ENCODE data around the gene CR1.
"Not testable (repeated sequence)": the region's sequence is repeated elsewhere in the genome, so short reads cannot be mapped to it uniquely, and the experiment has no call there.

The CR1 gene

GRCh38 chr1:207605444-207606361 is 109.7 kb downstream of the CR1 start:
- no peak overlapping the region for H3K27ac Mint-ChIP-seq
- no peak for TF ChIP-seq CTCF (IDR thresholded peaks at IDR 0.05; ENCODE audit: unreplicated experiment in 3 of 3)
- no peaks in the 10 kb centered on the region for H3K9me3 Mint-ChIP-seq
- no peaks in the 10 kb centered on the region for H3K4me1 Mint-ChIP-seq
- no peaks in the 10 kb centered on the region for H3K36me3 Mint-ChIP-seq (ENCODE audit: low read depth)
- no peaks in the 10 kb centered on the region for H3K27me3 Mint-ChIP-seq (ENCODE audit: low read depth)
- H3K4me3 Mint-ChIP-seq = no peak overlapping the region

GRCh38 chr1:207606362-207606755 is 110.4 kb downstream of the CR1 start:
- no peaks in the 10 kb centered on the region for H3K9me3 Mint-ChIP-seq
- H3K4me1 Mint-ChIP-seq = no peaks in the 10 kb centered on the region
- H3K4me3 Mint-ChIP-seq = no peak overlapping the region
- H3K27ac Mint-ChIP-seq = no peak overlapping the region
- no peaks in the 10 kb centered on the region for H3K36me3 Mint-ChIP-seq (ENCODE audit: low read depth)
- TF ChIP-seq CTCF (IDR thresholded peaks at IDR 0.05; ENCODE audit: unreplicated experiment in 3 of 3) = no peak
- no peaks in the 10 kb centered on the region for H3K27me3 Mint-ChIP-seq (ENCODE audit: low read depth)

- no peaks in the 10 kb centered on the region for H3K4me1 Mint-ChIP-seq
- H3K9me3 Mint-ChIP-seq = no peaks in the 10 kb centered on the region
- no peak for TF ChIP-seq CTCF (IDR thresholded peaks at IDR 0.05; ENCODE audit: unreplicated experiment in 3 of 3)
- H3K4me3 Mint-ChIP-seq = no peak overlapping the region
- H3K36me3 Mint-ChIP-seq (ENCODE audit: low read depth) = no peaks in the 10 kb centered on the region
- H3K27me3 Mint-ChIP-seq (ENCODE audit: low read depth) = peaks cover 4% of the 10 kb centered on the region
- no peak overlapping the region for H3K27ac Mint-ChIP-seq
Observed at GRCh38 chr1:207612762-207613161, 116.8 kb downstream of the CR1 start.

- Mint-ChIP-seq H3K4me1 (peaks cover 10% of the 10 kb centered on the region), H3K27ac (peak overlapping the region in 1 of 3 experiments; percentile 66), H3K4me3 (no peak overlapping the region), H3K9me3 (no peaks in the 10 kb centered on the region), H3K36me3 (ENCODE audit: low read depth) (no peaks in the 10 kb centered on the region), H3K27me3 (ENCODE audit: low read depth) (peaks cover 4% of the 10 kb centered on the region)
- TF ChIP-seq CTCF (IDR thresholded peaks at IDR 0.05; ENCODE audit: unreplicated experiment in 3 of 3) = peak; percentile 66 to 80 (median 76)
Observed at GRCh38 chr1:207619871-207620542, 124.0 kb downstream of the CR1 start.

GRCh38 chr1:207620543-207620893 is 124.6 kb downstream of the CR1 start:
- Mint-ChIP-seq H3K9me3 (no peaks in the 10 kb centered on the region), H3K4me3 (no peak overlapping the region), H3K27me3 (ENCODE audit: low read depth) (peaks cover 4% of the 10 kb centered on the region), H3K4me1 (peaks cover 10% of the 10 kb centered on the region), H3K36me3 (ENCODE audit: low read depth) (no peaks in the 10 kb centered on the region), H3K27ac (no peak overlapping the region)
- peak in 1 of 3 experiments; percentile 12 for TF ChIP-seq CTCF (IDR thresholded peaks at IDR 0.05; ENCODE audit: unreplicated experiment in 3 of 3)

GRCh38 chr1:207625504-207626071 is 129.6 kb downstream of the CR1 start:
- H3K4me1 Mint-ChIP-seq; H3K27ac Mint-ChIP-seq; H3K4me3 Mint-ChIP-seq; H3K9me3 Mint-ChIP-seq; H3K27me3 Mint-ChIP-seq (ENCODE audit: low read depth); H3K36me3 Mint-ChIP-seq (ENCODE audit: low read depth): not testable (repeated sequence)

Data from nephron (organoid).